D341Med (cell line): Measurements from ENCODE around the gene PPP1CA.
"Not testable (repeated sequence)": the region's sequence is repeated elsewhere in the genome, so short reads cannot be mapped to it uniquely, and the experiment has no call there.

ENCODE experiments used
- DNase-seq: peaks from one replicate; pipeline ENCODE4 v3.0.0; 2012; ENCODE audit warnings: low spot score

Gene PPP1CA

DNA sequence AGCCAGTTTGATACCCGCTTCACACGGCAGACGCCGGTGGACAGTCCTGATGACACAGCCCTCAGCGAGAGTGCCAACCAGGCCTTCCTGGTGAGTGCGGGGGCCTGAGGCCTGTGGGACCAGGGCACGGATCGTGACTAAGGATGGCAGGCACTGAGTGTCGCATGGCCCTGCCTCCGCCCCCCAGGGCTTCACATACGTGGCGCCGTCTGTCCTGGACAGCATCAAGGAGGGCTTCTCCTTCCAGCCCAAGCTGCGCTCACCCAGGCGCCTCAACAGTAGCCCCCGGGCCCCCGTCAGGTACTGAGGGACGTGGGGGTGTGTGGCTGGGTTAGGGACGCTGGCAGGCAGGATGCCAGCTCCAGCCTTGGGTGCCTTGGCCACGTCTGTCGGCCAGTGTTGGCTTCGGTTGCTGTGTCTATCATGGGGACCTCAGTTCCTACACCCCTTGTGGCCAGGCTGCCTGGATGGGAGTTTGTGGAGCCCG lies 32.8 kb upstream of the PPP1CA start:
- DNase-seq = no peak

GRCh38 chr11:67433536-67434394 lies 32.1 kb upstream of the PPP1CA start:
- no peak for DNase-seq

DNA sequence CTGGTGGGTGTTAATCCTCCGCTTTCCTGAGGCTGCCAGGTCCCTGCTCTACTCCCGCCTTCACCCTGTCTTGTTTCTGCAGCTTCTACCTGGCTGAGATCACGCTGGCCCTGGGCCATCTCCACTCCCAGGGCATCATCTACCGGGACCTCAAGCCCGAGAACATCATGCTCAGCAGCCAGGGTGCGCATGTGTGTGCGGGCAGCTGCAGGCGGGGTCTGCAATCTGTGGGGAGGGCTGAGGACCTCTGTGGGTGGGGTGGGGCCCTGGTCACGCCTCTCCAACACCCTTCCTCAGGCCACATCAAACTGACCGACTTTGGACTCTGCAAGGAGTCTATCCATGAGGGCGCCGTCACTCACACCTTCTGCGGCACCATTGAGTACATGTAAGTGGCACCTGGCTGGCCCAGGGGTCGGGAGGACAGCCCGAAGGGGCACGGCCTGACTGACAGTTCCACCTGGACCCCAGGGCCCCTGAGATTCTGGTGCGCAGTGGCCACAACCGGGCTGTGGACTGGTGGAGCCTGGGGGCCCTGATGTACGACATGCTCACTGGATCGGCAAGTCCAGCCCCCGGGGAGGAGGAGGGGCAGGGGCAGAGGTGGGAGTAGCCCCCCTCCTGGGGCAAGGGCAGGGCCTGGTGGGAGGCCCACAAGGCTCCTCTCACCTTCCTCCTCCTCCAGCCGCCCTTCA lies 31.1 kb upstream of the PPP1CA start:
- no peak for DNase-seq

GRCh38 chr11:67431346-67432249 lies 29.9 kb upstream of the PPP1CA start:
- no peak for DNase-seq

DNA sequence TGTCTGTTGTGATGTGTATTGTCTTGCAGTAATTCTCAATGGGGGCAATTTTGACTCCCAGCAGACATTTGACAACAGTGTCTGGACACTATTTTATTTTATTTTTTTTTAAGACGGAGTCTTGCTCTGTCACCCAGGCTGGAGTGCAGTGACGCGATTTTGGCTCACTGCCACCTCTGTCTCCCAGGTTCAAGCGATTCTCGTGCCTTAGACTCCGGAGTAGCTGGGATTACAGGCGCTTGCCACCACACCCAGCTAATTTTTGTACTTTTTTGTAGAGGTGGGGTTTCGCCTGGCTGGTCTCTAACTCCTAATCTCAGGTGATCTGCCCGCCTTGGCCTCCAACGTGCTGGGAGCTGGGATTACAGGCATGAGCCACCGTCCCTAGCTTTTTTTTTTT lies 28.1 kb upstream of the PPP1CA start:
- no peak for DNase-seq

DNA sequence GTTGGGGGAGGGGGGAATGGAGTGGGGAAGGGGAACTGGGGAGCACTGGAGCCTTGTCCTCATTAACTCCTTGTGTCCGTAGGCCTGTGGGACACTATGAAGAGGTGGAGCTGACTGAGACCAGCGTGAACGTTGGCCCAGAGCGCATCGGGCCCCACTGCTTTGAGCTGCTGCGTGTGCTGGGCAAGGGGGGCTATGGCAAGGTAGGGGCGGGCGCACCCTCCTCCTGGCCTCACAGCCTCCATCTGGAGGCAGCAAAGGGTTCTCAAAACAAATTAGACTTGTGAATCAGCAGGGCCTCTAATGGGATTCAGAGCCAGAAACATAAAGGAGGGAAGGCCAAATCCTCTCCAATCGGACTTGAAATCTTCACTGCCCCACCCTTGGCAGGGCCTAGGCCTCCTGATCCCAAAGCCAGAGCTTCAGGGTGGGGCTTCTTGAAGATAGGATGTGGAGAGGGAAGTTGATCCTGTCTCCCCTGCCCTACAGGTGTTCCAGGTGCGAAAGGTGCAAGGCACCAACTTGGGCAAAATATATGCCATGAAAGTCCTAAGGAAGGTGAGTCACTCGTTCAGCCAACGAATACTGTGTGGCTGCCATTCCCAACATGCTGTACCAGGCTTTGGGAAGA lies 27.5 kb upstream of the PPP1CA start:
- DNase-seq = no peak

GRCh38 chr11:67428052-67429001 lies 26.7 kb upstream of the PPP1CA start, which contains the start of gene RPS6KB2:
TSS of gene RPS6KB2 (plus strand) at chr11:67428494. CDS start at chr11:67428546, 52 bp downstream.
- peak; percentile 97 for DNase-seq

DNA sequence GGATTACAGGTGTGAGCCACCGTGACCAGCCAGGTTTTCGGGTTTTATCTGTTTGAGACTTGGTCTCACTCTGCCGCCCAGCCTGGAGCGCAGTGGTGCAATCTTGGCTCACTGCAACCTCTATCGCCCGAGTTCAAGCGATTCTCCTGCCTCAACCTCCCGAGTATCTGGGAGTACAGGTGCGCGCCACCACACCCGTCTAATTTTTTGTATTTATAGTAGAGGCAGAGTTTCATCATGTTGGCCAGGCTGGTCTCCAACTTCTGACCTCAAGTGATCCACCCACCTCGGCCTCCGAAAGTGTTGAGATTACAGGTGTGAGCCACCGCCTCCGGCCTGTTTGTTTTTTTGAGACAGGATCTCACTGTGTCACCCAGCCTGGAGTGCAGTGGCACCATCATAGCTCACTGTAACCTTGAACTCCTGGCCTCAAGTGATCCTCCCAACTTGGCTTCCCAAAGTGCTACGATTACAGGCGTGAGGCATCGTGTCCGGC lies 25.8 kb upstream of the PPP1CA start:
- DNase-seq = not testable (repeated sequence)

DNA sequence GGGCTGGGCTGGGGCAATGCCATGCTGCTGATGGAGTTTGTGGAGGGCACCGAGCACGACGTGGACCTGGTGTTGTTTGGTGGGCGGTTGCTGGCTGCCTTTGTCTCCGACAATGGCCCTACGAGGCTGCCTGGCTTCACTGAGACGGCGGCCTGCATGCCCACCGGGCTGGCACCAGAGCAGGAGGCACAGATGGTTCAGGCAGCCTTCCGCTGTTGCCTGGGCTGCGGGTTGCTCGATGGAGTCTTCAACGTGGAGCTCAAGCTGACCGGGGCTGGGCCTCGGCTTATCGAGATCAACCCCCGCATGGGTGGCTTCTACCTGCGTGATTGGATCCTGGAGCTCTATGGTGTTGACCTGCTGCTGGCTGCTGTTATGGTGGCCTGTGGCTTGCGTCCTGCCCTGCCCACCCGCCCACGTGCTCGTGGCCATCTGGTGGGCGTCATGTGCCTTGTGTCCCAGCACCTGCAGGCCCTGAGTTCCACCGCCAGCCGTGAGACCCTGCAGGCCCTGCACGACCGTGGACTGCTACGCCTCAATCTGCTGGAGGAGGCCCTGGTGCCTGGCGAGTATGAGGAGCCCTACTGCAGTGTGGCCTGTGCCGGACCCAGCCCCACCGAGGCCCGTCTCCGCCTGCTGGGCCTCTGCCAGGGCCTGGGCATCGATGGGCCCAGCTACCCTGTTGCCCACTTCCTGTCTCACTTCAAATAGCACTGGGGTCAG lies 22.4 kb upstream of the PPP1CA start:
- DNase-seq = no peak

DNA sequence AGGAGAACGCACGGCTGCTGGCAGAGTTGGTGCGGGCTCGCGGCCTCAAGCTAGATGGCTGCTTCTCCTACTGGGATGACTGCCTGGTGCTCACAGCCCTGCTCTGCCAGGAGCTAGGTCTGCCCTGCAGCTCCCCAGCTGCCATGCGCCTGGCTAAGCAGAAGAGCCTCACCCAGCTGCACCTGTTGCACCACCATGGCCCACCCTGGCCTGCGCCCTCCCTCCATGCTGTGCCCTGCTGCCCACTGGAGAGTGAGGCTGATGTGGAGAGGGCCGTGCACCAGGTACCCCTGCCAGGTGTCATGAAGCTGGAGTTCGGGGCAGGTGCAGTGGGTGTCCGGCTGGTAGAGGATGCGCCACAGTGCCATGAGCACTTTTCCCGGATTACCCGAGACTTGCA lies 21.8 kb upstream of the PPP1CA start:
- no peak for DNase-seq

DNA sequence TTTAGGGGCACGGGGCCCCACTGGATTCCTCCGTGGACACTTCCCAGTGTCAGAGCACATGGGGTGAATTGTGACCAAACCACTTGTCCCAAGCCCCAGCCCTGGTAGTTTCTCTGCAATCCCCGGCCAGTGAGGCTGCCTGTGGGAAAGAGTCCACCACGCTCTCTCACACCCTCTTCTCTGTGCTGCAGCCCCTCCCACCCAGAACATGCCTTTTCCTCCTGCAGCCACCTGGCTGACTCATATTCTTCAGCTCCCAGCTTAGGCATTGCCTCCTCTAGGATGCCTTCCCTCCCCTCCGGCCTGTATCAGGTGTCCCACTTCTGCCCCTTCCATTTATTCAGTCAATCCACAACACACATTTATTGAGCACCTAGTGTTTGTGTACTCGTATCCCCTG lies 21.2 kb upstream of the PPP1CA start:
- no peak for DNase-seq

GRCh38 chr11:67421430-67422031 lies 19.9 kb upstream of the PPP1CA start:
- no peak for DNase-seq

GRCh38 chr11:67420646-67421429 lies 19.2 kb upstream of the PPP1CA start:
- DNase-seq = peak; percentile 98

GRCh38 chr11:67420147-67420645 lies 18.5 kb upstream of the PPP1CA start:
- DNase-seq = no peak

DNA sequence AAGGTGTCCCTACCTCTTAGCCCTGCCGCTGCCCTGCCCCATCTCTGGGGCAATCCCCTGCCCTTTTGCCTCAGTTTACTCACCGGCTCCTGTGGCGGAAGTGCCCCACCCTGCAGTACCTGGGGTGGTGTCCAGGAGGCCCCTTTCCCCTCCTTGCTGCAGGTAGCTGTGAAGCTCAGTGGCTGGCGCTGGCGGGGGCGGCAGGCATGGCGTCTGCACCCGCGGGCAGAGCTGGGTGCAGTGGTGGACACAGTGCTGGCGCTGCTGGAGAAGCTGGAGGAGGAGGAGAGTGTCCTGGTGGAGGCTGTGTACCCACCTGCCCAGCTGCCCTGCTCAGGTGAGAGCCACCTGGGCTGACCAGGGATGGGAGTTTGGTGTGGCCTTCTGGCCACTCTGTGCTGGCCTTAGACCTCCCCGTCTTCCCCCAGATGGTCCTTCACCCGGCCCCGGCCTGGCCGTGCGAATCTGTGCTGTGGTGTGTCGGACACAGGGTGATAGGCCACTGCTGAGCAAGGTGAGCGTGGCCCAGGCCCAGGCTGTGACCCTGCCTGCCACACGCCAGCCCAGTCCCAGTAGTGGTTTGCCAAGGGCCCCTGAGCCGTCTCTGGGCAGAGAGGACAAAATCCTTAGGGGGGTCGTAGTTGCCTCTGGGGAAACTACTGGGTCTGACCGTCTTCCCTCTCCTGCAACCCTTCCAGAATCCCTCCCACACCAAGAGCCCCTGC lies 17.8 kb upstream of the PPP1CA start:
- no peak for DNase-seq

DNA sequence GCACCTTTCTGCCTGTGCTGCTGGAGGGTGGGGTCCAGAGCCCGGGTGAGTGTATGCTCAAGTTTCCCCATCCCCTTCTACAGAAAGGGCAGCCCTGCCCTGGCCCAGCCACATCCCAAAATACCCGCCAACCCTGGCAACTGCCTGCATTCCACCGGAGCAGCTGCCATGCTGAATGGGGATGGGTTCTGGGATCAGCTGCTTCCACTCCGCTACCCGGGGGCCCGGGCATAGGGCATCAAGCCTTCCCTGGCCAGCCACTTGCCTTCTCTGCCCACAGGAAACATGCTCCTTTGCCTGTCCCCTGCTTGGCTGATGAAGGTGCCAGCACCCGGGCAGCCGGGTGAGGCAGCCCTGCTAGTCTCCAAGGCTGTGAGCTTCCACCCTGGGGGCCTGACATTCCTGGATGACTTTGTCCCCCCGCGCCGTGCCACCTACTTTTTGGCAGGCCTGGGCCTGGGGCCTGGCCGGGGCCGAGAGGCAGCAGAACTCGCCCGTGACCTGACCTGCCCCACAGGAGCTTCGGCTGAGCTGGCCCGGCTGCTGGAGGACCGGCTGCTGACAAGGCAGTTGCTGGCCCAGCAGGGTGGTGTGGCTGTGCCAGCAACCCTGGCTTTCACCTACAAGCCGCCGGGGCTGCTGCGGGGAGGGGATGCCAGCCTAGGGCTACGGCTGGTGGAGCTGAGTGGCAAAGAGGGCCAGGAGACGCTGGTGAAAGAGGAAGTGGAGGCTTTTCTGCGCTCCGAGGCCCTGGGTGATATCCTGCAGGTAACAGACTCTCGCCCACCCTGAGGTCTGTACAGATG lies 17.0 kb upstream of the PPP1CA start:
- no peak for DNase-seq

DNA sequence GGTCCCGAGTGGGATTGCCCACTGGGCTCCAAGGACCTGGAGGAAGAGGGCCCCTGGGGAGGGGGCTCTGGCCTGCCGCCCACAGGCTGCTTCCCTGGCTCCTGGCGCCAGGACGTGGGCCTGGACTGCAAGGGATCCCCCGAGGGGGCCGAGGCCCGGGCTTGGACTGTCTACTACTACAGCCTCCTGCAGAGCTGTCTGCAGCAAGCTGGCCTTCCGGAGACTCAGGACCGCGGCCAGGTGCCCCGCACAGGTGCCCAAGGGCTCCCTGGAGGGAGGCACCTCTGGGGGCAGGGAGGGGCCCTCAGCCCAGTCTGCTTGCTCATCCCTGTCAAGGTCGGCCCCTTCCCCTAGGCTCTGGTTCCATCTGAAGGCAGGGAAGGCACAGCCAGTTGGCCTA lies 15.8 kb upstream of the PPP1CA start:
- no peak for DNase-seq
